Keratinocyte (primary cell): ENCODE data around the gene INPP5B. TPM values are rescaled to one million over a fixed set of nuclear protein-coding genes. Genes with fewer than 3 reads are reported as not detected.

Source experiments
- DNase-seq: peaks from one replicate; pipeline ENCODE4 v3.0.0-alpha.2; 2011; ENCODE audit warnings: low read depth, missing footprints, low spot score
- FAIRE-seq: peaks from 2 replicates; lab custom pipeline; 2011; peaks lifted over from hg19 to GRCh38; lab: Jason Lieb, UNC
- H2AFZ ChIP-seq: 2 replicates; pipeline ENCODE4 v1.6.0; 2012; ENCODE audit warnings: low read length, control low read depth, inconsistent platforms; ENCODE audit not compliant: control insufficient read depth
- H3K27ac ChIP-seq: 2 replicates; pipeline ENCODE4 v1.5.1; 2011; ENCODE audit warnings: low read length; ENCODE audit not compliant: control insufficient read depth, insufficient read depth
- H3K27me3 ChIP-seq: 3 replicates; pipeline ENCODE4 v1.6.0; 2011; ENCODE audit warnings: low read length; ENCODE audit not compliant: control insufficient read depth, insufficient read depth; ENCODE audit errors: extremely low read depth
- H3K36me3 ChIP-seq, 2 experiments: 2 replicates in 1 of 2; 3 replicates in 1 of 2; pipeline ENCODE4 v1.5.1; 2011; ENCODE audit warnings: low read length in 2 of 2, mild to moderate bottlenecking in 1 of 2; ENCODE audit not compliant: control insufficient read depth in 2 of 2, insufficient read depth in 2 of 2; ENCODE audit errors: extremely low read depth in 1 of 2
- H3K4me1 ChIP-seq: 3 replicates; pipeline ENCODE4 v1.5.1; 2011; ENCODE audit warnings: low read length; ENCODE audit not compliant: control insufficient read depth, insufficient read depth; ENCODE audit errors: extremely low read depth
- H3K4me2 ChIP-seq: 3 replicates; pipeline ENCODE4 v1.6.0; 2011; ENCODE audit warnings: low read depth, low read length; ENCODE audit not compliant: control insufficient read depth, insufficient read depth; ENCODE audit errors: extremely low read depth
- H3K4me3 ChIP-seq, 3 experiments: fragments of 200-600 bp in 1 of 3; sonication (generic) in 1 of 3; 2 replicates in 2 of 3; 3 replicates in 1 of 3; pipeline ENCODE4 v1.5.1; 2011 to 2016; ENCODE audit warnings: low read length in 3 of 3, mild to moderate bottlenecking in 3 of 3, control low read depth in 2 of 3, inconsistent platforms in 1 of 3, low read depth in 1 of 3, mixed read lengths in 1 of 3, mixed run types in 1 of 3, moderate library complexity in 1 of 3; ENCODE audit not compliant: control insufficient read depth in 2 of 3, insufficient read depth in 2 of 3; ENCODE audit errors: extremely low read depth in 1 of 3
- H3K79me2 ChIP-seq: 2 replicates; pipeline ENCODE4 v1.6.0; 2012; ENCODE audit warnings: low read length; ENCODE audit not compliant: control insufficient read depth, insufficient read depth
- H3K9ac ChIP-seq: 3 replicates; pipeline ENCODE4 v1.6.0; 2011; ENCODE audit warnings: low read length; ENCODE audit not compliant: control insufficient read depth, insufficient read depth; ENCODE audit errors: extremely low read depth
- H3K9me1 ChIP-seq: 3 replicates; pipeline ENCODE4 v1.6.0; 2011; ENCODE audit warnings: low read length; ENCODE audit not compliant: control insufficient read depth, insufficient read depth; ENCODE audit errors: extremely low read depth
- H3K9me3 ChIP-seq: 2 replicates; pipeline ENCODE4 v1.5.1; 2012; ENCODE audit warnings: low read depth, low read length; ENCODE audit not compliant: control insufficient read depth
- H4K20me1 ChIP-seq: 3 replicates; pipeline ENCODE4 v1.6.0; 2011; ENCODE audit warnings: low read length; ENCODE audit not compliant: control insufficient read depth, insufficient read depth; ENCODE audit errors: extremely low read depth
- EZH2 ChIP-seq: IDR thresholded peaks from one replicate; pipeline ENCODE4 v1.6.1; 2012; ENCODE audit warnings: inconsistent platforms, mild to moderate bottlenecking, low read length, moderate library complexity
- dilution Hi-C: fragments of 300-500 bp; cut with MboI; formaldehyde crosslinking; loops from one replicate; pipeline ENCODE4 v1.7.0; 2020; ENCODE audit warnings: low sequenced_read_pairs; ENCODE audit not compliant: extremely low pct_ligation_motif_present
- polyA plus RNA-seq, 5 experiments: library from polyadenylated mRNA; depleted of rRNA in 3 of 5; stranded (reverse) in 3 of 5; stranded (forward) in 1 of 5; unstranded in 1 of 5; fragments of >200 nt; gene quantifications; 1 replicate in 1 of 5; 2 replicates in 3 of 5; 3 replicates in 1 of 5; pipeline versions ENCODE4 v1.2.1 to v1.2.3, GENCODE V29; 2011 to 2012; ENCODE audit warnings: missing spikeins in 2 of 5, low read depth in 1 of 5, low replicate concordance in 1 of 5
- TF ChIP-seq, protein P1 (sequence below), 3 experiments: IDR thresholded peaks in 1 of 3; conservative IDR thresholded peaks in 1 of 3; optimal IDR thresholded peaks in 1 of 3; 2 replicates in 2 of 3; 3 replicates in 1 of 3; pipeline versions ENCODE3 to v1.5.1; 2011; ENCODE audit warnings: low read length in 3 of 3, mild to moderate bottlenecking in 3 of 3, moderate library complexity in 2 of 3, control low read depth in 1 of 3, inconsistent platforms in 1 of 3; ENCODE audit not compliant: insufficient read depth in 2 of 3; ENCODE audit errors: extremely low read depth in 1 of 3

Gene INPP5B
- polyA plus RNA-seq, 1 donor (not counting 4 experiments of a cell fraction or from before 2014, with no cell fraction given): 6.4 TPM

- FAIRE-seq (no peak), DNase-seq (no peak)
- Histone ChIP-seq H3K79me2 (peaks cover 8% of the 10 kb centered on the region), H3K4me3 (peak overlapping the region in 2 of 3 experiments; percentile 43 to 55), H4K20me1 (no peaks in the 10 kb centered on the region), H3K4me1 (peaks cover 26% of the 10 kb centered on the region), H3K9me1 (no peaks in the 10 kb centered on the region), H3K9ac (peak overlapping the region; percentile 75), H3K27ac (peak overlapping the region; percentile 68), H3K27me3 (no peaks in the 10 kb centered on the region), H3K36me3 (peaks cover 13 to 23% of the 10 kb centered on the region in 2 experiments), H3K4me2 (peak overlapping the region; percentile 67), H3K9me3 (no peaks in the 10 kb centered on the region), H2AFZ (peak overlapping the region; percentile 41)
- dilution Hi-C loops: no loop called here
- TF ChIP-seq, protein P1, sequence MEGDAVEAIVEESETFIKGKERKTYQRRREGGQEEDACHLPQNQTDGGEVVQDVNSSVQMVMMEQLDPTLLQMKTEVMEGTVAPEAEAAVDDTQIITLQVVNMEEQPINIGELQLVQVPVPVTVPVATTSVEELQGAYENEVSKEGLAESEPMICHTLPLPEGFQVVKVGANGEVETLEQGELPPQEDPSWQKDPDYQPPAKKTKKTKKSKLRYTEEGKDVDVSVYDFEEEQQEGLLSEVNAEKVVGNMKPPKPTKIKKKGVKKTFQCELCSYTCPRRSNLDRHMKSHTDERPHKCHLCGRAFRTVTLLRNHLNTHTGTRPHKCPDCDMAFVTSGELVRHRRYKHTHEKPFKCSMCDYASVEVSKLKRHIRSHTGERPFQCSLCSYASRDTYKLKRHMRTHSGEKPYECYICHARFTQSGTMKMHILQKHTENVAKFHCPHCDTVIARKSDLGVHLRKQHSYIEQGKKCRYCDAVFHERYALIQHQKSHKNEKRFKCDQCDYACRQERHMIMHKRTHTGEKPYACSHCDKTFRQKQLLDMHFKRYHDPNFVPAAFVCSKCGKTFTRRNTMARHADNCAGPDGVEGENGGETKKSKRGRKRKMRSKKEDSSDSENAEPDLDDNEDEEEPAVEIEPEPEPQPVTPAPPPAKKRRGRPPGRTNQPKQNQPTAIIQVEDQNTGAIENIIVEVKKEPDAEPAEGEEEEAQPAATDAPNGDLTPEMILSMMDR (optimal IDR thresholded peaks at IDR 0.05 in 1 of 3, IDR thresholded peaks at IDR 0.05 in 1 of 3, conservative IDR thresholded peaks at IDR 0.05 in 1 of 3; ENCODE audit: extremely low read depth in 1 of 3, insufficient read depth in 2 of 3, low read length in 3 of 3): no peak
- no peak for TF ChIP-seq EZH2
Measured at GRCh38 chr1:37994886-37995566, 48.2 kb upstream of the INPP5B start.

DNA sequence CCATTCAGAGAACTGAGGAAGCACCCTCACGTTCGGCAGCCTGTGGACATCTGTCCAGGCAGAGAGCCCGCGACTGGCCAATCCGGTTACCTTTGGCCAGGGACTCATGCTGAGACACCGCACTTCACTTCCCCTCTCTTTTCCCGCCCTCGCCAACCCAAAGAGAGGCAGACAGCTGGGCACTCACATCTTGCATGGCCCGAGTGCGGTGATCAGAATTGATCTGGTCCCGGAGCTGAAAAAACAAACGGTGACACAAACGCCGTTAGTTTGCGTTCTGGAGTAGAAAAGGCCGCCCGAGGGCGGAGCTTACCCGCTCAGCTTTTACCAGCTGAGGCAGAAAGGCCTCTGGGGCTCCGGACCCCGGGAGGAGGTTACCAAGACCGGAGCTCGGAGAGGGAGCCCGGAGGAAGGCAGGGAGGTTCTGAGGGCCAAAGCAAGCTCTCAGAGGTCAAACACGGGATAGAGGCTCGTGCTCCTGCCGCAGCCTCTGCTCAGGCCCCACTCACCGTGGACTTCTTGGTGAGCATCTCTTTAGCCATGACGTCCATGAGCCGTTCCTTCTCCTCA lies 42.6 kb upstream of the INPP5B start:
- dilution Hi-C loops: no loop called here
- H3K36me3 ChIP-seq: peaks cover 4 to 17% of the 10 kb centered on the region in 2 experiments
- no peaks in the 10 kb centered on the region for H4K20me1 ChIP-seq
- H3K9me3 ChIP-seq: no peaks in the 10 kb centered on the region
- H2AFZ ChIP-seq: peak overlapping the region; percentile 95
- H3K4me3 ChIP-seq: peak overlapping the region; percentile 94 to 97 (median 96)
- TF ChIP-seq, protein P1 (optimal IDR thresholded peaks at IDR 0.05 in 1 of 3, IDR thresholded peaks at IDR 0.05 in 1 of 3, conservative IDR thresholded peaks at IDR 0.05 in 1 of 3; ENCODE audit: extremely low read depth in 1 of 3, insufficient read depth in 2 of 3, low read length in 3 of 3): no peak
- TF ChIP-seq EZH2: no peak
- H3K4me1 ChIP-seq: peaks cover 6% of the 10 kb centered on the region
- DNase-seq (no peak), FAIRE-seq (no peak)
- peak overlapping the region; percentile 74 for H3K27ac ChIP-seq
- H3K4me2 ChIP-seq: peak overlapping the region; percentile 77
- H3K79me2 ChIP-seq: peaks cover 22% of the 10 kb centered on the region
- H3K9me1 ChIP-seq: no peaks in the 10 kb centered on the region
- no peaks in the 10 kb centered on the region for H3K27me3 ChIP-seq
- H3K9ac ChIP-seq: peak overlapping the region; percentile 89
